Cortex of kidney (tissue), 1 donor: ENCODE data around the gene MMP17.

Source experiments
- DNase-seq: peaks from one replicate; lab custom pipeline; 2025; lab: John Stamatoyannopoulos, UW

The MMP17 gene

GRCh38 chr12:131850856-131851559 lies 22.8 kb downstream of the MMP17 start:
- no peak for DNase-seq

GRCh38 chr12:131851741-131852550 lies 23.8 kb downstream of the MMP17 start:
- no peak for DNase-seq

GRCh38 chr12:131852551-131853299 lies 24.5 kb downstream of the MMP17 start:
- DNase-seq = no peak

- no peak for DNase-seq
Measured at GRCh38 chr12:131853832-131854797, 25.9 kb downstream of the MMP17 start.

- DNase-seq = no peak
Measured at GRCh38 chr12:131854861-131855476, 26.8 kb downstream of the MMP17 start.

GRCh38 chr12:131855521-131856142 lies 27.4 kb downstream of the MMP17 start:
- DNase-seq = no peak

- DNase-seq = no peak
Measured at GRCh38 chr12:131856366-131857097, 28.3 kb downstream of the MMP17 start.

- no peak for DNase-seq
Measured at GRCh38 chr12:131857908-131858850, 30.0 kb downstream of the MMP17 start.

- DNase-seq = no peak
Measured at GRCh38 chr12:131860472-131861260, 32.5 kb downstream of the MMP17 start.

- DNase-seq = no peak
Measured at GRCh38 chr12:131861261-131862083, 33.3 kb downstream of the MMP17 start.

GRCh38 chr12:131862084-131862441 lies 33.9 kb downstream of the MMP17 start:
- DNase-seq = no peak

- no peak for DNase-seq
Measured at GRCh38 chr12:131862600-131862993, 34.4 kb downstream of the MMP17 start.

- DNase-seq = no peak
Measured at GRCh38 chr12:131862994-131863710, 35.0 kb downstream of the MMP17 start.

GRCh38 chr12:131863711-131864396 lies 35.7 kb downstream of the MMP17 start:
- DNase-seq = no peak

GRCh38 chr12:131864469-131864868 lies 36.3 kb downstream of the MMP17 start:
- no peak for DNase-seq
